CD14-positive monocyte (primary cell): Measurements from ENCODE around the gene BBC3. TPM values are rescaled to one million over a fixed set of nuclear protein-coding genes. Genes with fewer than 3 reads are reported as not detected.
"Not testable (repeated sequence)": the region's sequence is repeated elsewhere in the genome, so short reads cannot be mapped to it uniquely, and the experiment has no call there.

ENCODE experiments used
- DNase-seq, 3 donors: peaks; one replicate each; pipeline ENCODE4 v3.0.0-alpha.2; 2011 to 2022
- H2AFZ ChIP-seq: 2 replicates; pipeline ENCODE4 v1.6.0; 2012; ENCODE audit warnings: mild to moderate bottlenecking, low read depth, low read length, inconsistent platforms; ENCODE audit not compliant: insufficient read depth, poor library complexity, severe bottlenecking
- H3K27ac ChIP-seq, 2 donors: 1 replicate in 1 of 2; 2 replicates in 1 of 2; pipeline ENCODE4 v1.5.1; 2012 to 2013; ENCODE audit warnings: low read length in 2 of 2, control low read depth in 1 of 2, inconsistent platforms in 1 of 2, low read depth in 1 of 2, mild to moderate bottlenecking in 1 of 2
- H3K27me3 ChIP-seq, 2 donors: one replicate each; pipeline versions ENCODE4 v1.6.0 to v1.6.1; 2011 to 2013; ENCODE audit warnings: low read length in 2 of 2; ENCODE audit not compliant: control insufficient read depth in 2 of 2, insufficient read depth in 2 of 2
- H3K36me3 ChIP-seq, 2 donors: replicated peaks in 1 of 2; 1 replicate in 1 of 2; 2 replicates in 1 of 2; pipeline versions ENCODE4 v1.5.1 to v1.6.1; 2012 to 2013; ENCODE audit warnings: low read length in 2 of 2, control low read depth in 1 of 2, inconsistent platforms in 1 of 2, mild to moderate bottlenecking in 1 of 2; ENCODE audit not compliant: insufficient read depth in 2 of 2, control insufficient read depth in 1 of 2
- H3K4me1 ChIP-seq, 2 donors: 1 replicate in 1 of 2; 2 replicates in 1 of 2; pipeline versions ENCODE4 v1.5.1 to v1.6.1; 2012 to 2013; ENCODE audit warnings: low read length in 2 of 2, control low read depth in 1 of 2, inconsistent platforms in 1 of 2, mild to moderate bottlenecking in 1 of 2, moderate library complexity in 1 of 2; ENCODE audit not compliant: insufficient read depth in 2 of 2, control insufficient read depth in 1 of 2
- H3K4me2 ChIP-seq: replicated peaks from 2 replicates; pipeline ENCODE3; 2012; ENCODE audit warnings: low read length, moderate library complexity, mild to moderate bottlenecking; ENCODE audit not compliant: poor library complexity, severe bottlenecking; ENCODE audit errors: extremely low read depth
- H3K4me3 ChIP-seq, 3 experiments: fragments of 200-600 bp in 1 of 3; sonication (generic) in 1 of 3; replicated peaks in 1 of 3; 1 replicate in 2 of 3; 2 replicates in 1 of 3; pipeline ENCODE4 v1.5.1; 2011 to 2013; ENCODE audit warnings: low read length in 3 of 3, mild to moderate bottlenecking in 3 of 3, control low read depth in 2 of 3, low read depth in 2 of 3, inconsistent platforms in 1 of 3, moderate library complexity in 1 of 3
- H3K79me2 ChIP-seq: 2 replicates; pipeline ENCODE4 v1.6.0; 2012; ENCODE audit warnings: mild to moderate bottlenecking, control low read depth, inconsistent platforms, low read length, moderate library complexity; ENCODE audit not compliant: insufficient read depth
- H3K9ac ChIP-seq: 2 replicates; pipeline ENCODE4 v1.6.0; 2017; ENCODE audit warnings: low read length, mild to moderate bottlenecking; ENCODE audit not compliant: insufficient read depth, poor library complexity, severe bottlenecking
- H3K9me3 ChIP-seq, 2 donors: replicated peaks in 1 of 2; 1 replicate in 1 of 2; 2 replicates in 1 of 2; pipeline versions ENCODE4 v1.5.1 to v1.6.1; 2012 to 2013; ENCODE audit warnings: low read length in 2 of 2, control low read depth in 1 of 2; ENCODE audit not compliant: control insufficient read depth in 1 of 2, insufficient read depth in 1 of 2
- H4K20me1 ChIP-seq: 2 replicates; pipeline ENCODE4 v1.6.0; 2012; ENCODE audit warnings: mild to moderate bottlenecking, low read length, control low read depth, moderate library complexity; ENCODE audit not compliant: insufficient read depth
- H3K27ac Mint-ChIP-seq, 7 donors: one replicate each; pipeline ENCODE4 v1.8.0; 2020; ENCODE audit warnings: mild to moderate bottlenecking in 7 of 7, mixed read lengths in 7 of 7, moderate library complexity in 6 of 7, inconsistent platforms in 2 of 7
- H3K27me3 Mint-ChIP-seq, 3 donors: one replicate each; pipeline ENCODE4 v1.8.0; 2021 to 2022; ENCODE audit warnings: low read depth in 3 of 3, mild to moderate bottlenecking in 3 of 3, mixed read lengths in 3 of 3, moderate library complexity in 3 of 3, inconsistent platforms in 1 of 3
- H3K36me3 Mint-ChIP-seq, 2 donors: one replicate each; pipeline ENCODE4 v1.8.0; 2020; ENCODE audit warnings: mixed read lengths in 2 of 2, inconsistent platforms in 1 of 2, mild to moderate bottlenecking in 1 of 2
- H3K4me1 Mint-ChIP-seq: one replicate; pipeline ENCODE4 v1.8.0; 2020; ENCODE audit warnings: mild to moderate bottlenecking, mixed read lengths
- H3K4me3 Mint-ChIP-seq, 2 donors: one replicate each; pipeline ENCODE4 v1.8.0; 2020; ENCODE audit warnings: mild to moderate bottlenecking in 2 of 2, mixed read lengths in 2 of 2, moderate library complexity in 1 of 2
- H3K9me3 Mint-ChIP-seq, 7 donors: one replicate each; pipeline ENCODE4 v1.8.0; 2020 to 2022; ENCODE audit warnings: mixed read lengths in 7 of 7, mild to moderate bottlenecking in 6 of 7, moderate library complexity in 6 of 7, inconsistent platforms in 2 of 7
- CTCF ChIP-seq: fragments of 200-600 bp; IDR thresholded peaks from one replicate; pipeline ENCODE4 v1.8.0; 2022; ENCODE audit warnings: antibody characterized with exemption, mild to moderate bottlenecking
- WGBS: methylation state at CpG from one replicate; pipeline ENCODE4 v1.1.5; 2013; ENCODE audit warnings: missing lambda C conversion rate; ENCODE audit not compliant: insufficient coverage; 5-methylcytosine and 5-hydroxymethylcytosine counted together
- intact Hi-C, 2 donors: fragments of 100-400 bp; cut with micrococcal nuclease; formaldehyde crosslinking; loops; one replicate each; pipeline versions ENCODE4 v1.15.0 to v1.15.1; 2023
- polyA plus RNA-seq, 3 donors: library from polyadenylated mRNA; depleted of rRNA in 1 of 3; unstranded in 2 of 3; stranded (reverse) in 1 of 3; fragments of 300-500 nt in 2 of 3; fragments of >200 nt in 1 of 3; fragmentation: Illumina TruSeq in 2 of 3; gene quantifications; 1 replicate in 2 of 3; 2 replicates in 1 of 3; pipeline ENCODE4 v1.2.3, GENCODE V29; 2012 to 2021

Gene BBC3
- polyA plus RNA-seq, 3 donors: 2.5 to 17.4 (median 4.8) TPM

GRCh38 chr19:47264629-47265028 is 33.6 kb upstream of the BBC3 start:
- intact Hi-C loops: no loop called here
- Histone ChIP-seq H3K4me3 (no peak overlapping the region), H3K9me3 (no peaks in the 10 kb centered on the region), H2AFZ (no peak overlapping the region), H3K36me3 (peaks cover 69 to 83% of the 10 kb centered on the region in 2 donors), H3K79me2 (no peaks in the 10 kb centered on the region), H3K27me3 (no peaks in the 10 kb centered on the region), H3K9ac (no peak overlapping the region), H3K4me2 (no peak overlapping the region), H4K20me1 (peaks cover 20% of the 10 kb centered on the region), H3K27ac (no peak overlapping the region), H3K4me1 (no peaks in the 10 kb centered on the region)
- Mint-ChIP-seq H3K4me3 (no peak overlapping the region), H3K27ac (no peak overlapping the region), H3K36me3 (peaks cover 66 to 86% of the 10 kb centered on the region in 2 donors), H3K9me3 (no peaks in the 10 kb centered on the region), H3K27me3 (peaks cover 0 to 1% (median 0%) of the 10 kb centered on the region in 3 donors), H3K4me1 (peaks cover 3% of the 10 kb centered on the region)
- DNase-seq: no peak
- TF ChIP-seq CTCF: no peak
- 96% methylated on average over 30 of the region's 30 CpGs for WGBS

- H3K27ac ChIP-seq, H3K9ac ChIP-seq, H3K4me3 Mint-ChIP-seq, H3K4me2 ChIP-seq, H3K4me3 ChIP-seq, H3K27me3 Mint-ChIP-seq, H3K9me3 Mint-ChIP-seq, H3K27me3 ChIP-seq, H2AFZ ChIP-seq, intact Hi-C loops, DNase-seq, H3K9me3 ChIP-seq: not testable (repeated sequence)
- Histone ChIP-seq H3K36me3 (peaks cover 65 to 80% of the 10 kb centered on the region in 2 donors), H3K79me2 (peaks cover 18% of the 10 kb centered on the region), H4K20me1 (peaks cover 41% of the 10 kb centered on the region), H3K4me1 (peaks cover 8 to 12% of the 10 kb centered on the region in 2 donors)
- Mint-ChIP-seq H3K36me3 (peaks cover 64 to 82% of the 10 kb centered on the region in 2 donors), H3K27ac (peak overlapping the region in 4 of 7 donors; percentile 28 to 63 (median 48)), H3K4me1 (peaks cover 16% of the 10 kb centered on the region)
- 72% methylated on average over 10 of the region's 14 CpGs for WGBS
These were observed 31.2 kb upstream of the BBC3 start for GRCh38 chr19:47261946-47262793.
